ENCODE results near the gene GADL1. TPM values are rescaled to one million over a fixed set of nuclear protein-coding genes. Genes with fewer than 3 reads are reported as not detected.

Gene GADL1
- total RNA-seq, 1 experiment from 2014 or later, result 0.09 TPM

DNA sequence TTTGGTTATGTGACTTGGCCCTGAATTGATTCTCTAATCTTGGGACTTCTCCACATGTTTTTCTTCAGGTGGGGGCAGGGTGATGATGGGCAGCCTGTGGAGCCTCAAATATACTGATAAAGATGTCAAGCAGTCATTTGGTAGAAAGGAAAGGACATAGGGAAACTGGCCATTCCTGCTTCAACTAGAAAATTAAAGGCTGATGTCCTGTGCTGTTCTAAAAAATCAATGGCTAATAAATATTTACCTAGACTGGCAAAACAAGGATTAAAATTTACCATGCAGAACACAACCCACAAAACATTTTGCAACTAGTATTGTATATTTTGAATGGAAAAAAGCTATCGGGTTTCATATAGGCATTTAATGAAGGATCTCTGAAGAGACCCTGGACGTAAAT is 133.7 kb downstream of the GADL1 start:
- Histone ChIP-seq H3K9ac (ENCODE audit: extremely low read depth, insufficient read length, low read length) (no peak overlapping the region), H3K56ac (ENCODE audit: insufficient read length, low read depth, low read length) (no peak overlapping the region), H3K79me2 (ENCODE audit: insufficient read depth, low read length) (no peaks in the 10 kb centered on the region), H3K79me1 (ENCODE audit: insufficient read depth, low read depth, low read length, poor library complexity, severe bottlenecking) (no peaks in the 10 kb centered on the region), H4K20me1 (ENCODE audit: control insufficient read depth, insufficient read depth, insufficient read length) (no peaks in the 10 kb centered on the region), H4K5ac (ENCODE audit: insufficient read length, low read depth, low read length) (no peak overlapping the region), H3K14ac (ENCODE audit: insufficient read depth, low read length) (no peak overlapping the region), H3K23ac (ENCODE audit: insufficient read length, low read depth, low read length) (no peak overlapping the region), H3K27me3 (ENCODE audit: insufficient read depth, low read length) (no peaks in the 10 kb centered on the region), H3K4ac (ENCODE audit: low read depth, low read length) (no peak overlapping the region), H3T11ph (ENCODE audit: low read length) (no peak overlapping the region), H3K23me2 (ENCODE audit: insufficient read length, low read depth, low read length, poor library complexity, severe bottlenecking) (no peaks in the 10 kb centered on the region), H3K27ac (ENCODE audit: insufficient read length, low read depth, low read length) (no peak overlapping the region), H3K9me3 (ENCODE audit: control insufficient read depth, low read depth, low read length) (no peaks in the 10 kb centered on the region), H3K4me1 (ENCODE audit: insufficient read depth, low read length) (no peaks in the 10 kb centered on the region), H2BK20ac (ENCODE audit: low read depth, low read length, poor library complexity, severe bottlenecking) (no peak overlapping the region), H2AK5ac (ENCODE audit: insufficient read length, low read length) (no peak overlapping the region), H4K8ac (replicated peaks; ENCODE audit: insufficient read length, low read depth, low read length) (no peak overlapping the region), H2BK5ac (ENCODE audit: insufficient read length, low read length) (no peak overlapping the region), H2BK120ac (ENCODE audit: low read depth, low read length, poor library complexity, severe bottlenecking) (no peak overlapping the region), H2AFZ (ENCODE audit: low read length) (no peak overlapping the region), H3K18ac (ENCODE audit: insufficient read length, low read depth, low read length) (no peak overlapping the region), H4K91ac (ENCODE audit: insufficient read length, low read depth, low read length) (no peak overlapping the region), H3K4me2 (ENCODE audit: insufficient read depth, insufficient read length, low read length) (no peak overlapping the region), H2BK12ac (ENCODE audit: insufficient read length, low read depth, low read length) (no peak overlapping the region), H2BK15ac (ENCODE audit: low read depth, low read length) (no peak overlapping the region)
- no peaks in the 10 kb centered on the region for H3K36me3 Mint-ChIP-seq (ENCODE audit: insufficient read depth in 1 of 3, low read depth in 3 of 3)
- H3K27ac Mint-ChIP-seq, result no peak overlapping the region
- H3K9me3 Mint-ChIP-seq, result no peaks in the 10 kb centered on the region
- TF ChIP-seq, protein P1, sequence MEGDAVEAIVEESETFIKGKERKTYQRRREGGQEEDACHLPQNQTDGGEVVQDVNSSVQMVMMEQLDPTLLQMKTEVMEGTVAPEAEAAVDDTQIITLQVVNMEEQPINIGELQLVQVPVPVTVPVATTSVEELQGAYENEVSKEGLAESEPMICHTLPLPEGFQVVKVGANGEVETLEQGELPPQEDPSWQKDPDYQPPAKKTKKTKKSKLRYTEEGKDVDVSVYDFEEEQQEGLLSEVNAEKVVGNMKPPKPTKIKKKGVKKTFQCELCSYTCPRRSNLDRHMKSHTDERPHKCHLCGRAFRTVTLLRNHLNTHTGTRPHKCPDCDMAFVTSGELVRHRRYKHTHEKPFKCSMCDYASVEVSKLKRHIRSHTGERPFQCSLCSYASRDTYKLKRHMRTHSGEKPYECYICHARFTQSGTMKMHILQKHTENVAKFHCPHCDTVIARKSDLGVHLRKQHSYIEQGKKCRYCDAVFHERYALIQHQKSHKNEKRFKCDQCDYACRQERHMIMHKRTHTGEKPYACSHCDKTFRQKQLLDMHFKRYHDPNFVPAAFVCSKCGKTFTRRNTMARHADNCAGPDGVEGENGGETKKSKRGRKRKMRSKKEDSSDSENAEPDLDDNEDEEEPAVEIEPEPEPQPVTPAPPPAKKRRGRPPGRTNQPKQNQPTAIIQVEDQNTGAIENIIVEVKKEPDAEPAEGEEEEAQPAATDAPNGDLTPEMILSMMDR (conservative IDR thresholded peaks at IDR 0.05), result no peak
- H3K4me3 Mint-ChIP-seq, result no peak overlapping the region
- no CpG with 5 or more reads among the region's 2 CpGs for WGBS (ENCODE audit: extremely low coverage, insufficient read length, low lambda C conversion rate)
- no peaks in the 10 kb centered on the region; the same call in 1 of the 2 replicates for H3K27me3 Mint-ChIP-seq (ENCODE audit: low read depth)
- H3K4me1 Mint-ChIP-seq, result no peaks in the 10 kb centered on the region
- no peak for DNase-seq

All from H9 (cell line).